Body of pancreas (tissue), 4 donors: ENCODE data around the gene RGS13. TPM values are rescaled to one million over a fixed set of nuclear protein-coding genes. Genes with fewer than 3 reads are reported as not detected.
A peak's percentile ranks its signal among the peaks of the same experiment; 100 is the strongest.

ENCODE experiments used
- ATAC-seq: fragments of 150-250 bp; one replicate; pipeline ENCODE4 v1.9.1; 2016
- DNase-seq, 4 donors: peaks; one replicate each; pipeline ENCODE4 v3.0.0-alpha.2; 2019
- H3K27ac ChIP-seq, 4 donors: fragments of 200-600 bp; sonication (generic); 1 replicate in 3 of 4; 2 replicates in 1 of 4; pipeline versions ENCODE4 v1.5.1 to v1.6.1; 2016 to 2019; ENCODE audit warnings: mild to moderate bottlenecking in 1 of 4, mixed read lengths in 1 of 4, moderate library complexity in 1 of 4
- H3K27me3 ChIP-seq, 2 donors: fragments of 200-600 bp; sonication (generic); one replicate each; pipeline ENCODE4 v1.6.0; 2016; ENCODE audit warnings: mild to moderate bottlenecking in 1 of 2
- H3K36me3 ChIP-seq, 2 donors: fragments of 200-600 bp; sonication (generic); replicated peaks in 1 of 2; 2 replicates each; pipeline ENCODE4 v1.5.1; 2016; ENCODE audit warnings: low read depth in 2 of 2; ENCODE audit not compliant: insufficient read depth in 1 of 2
- H3K4me1 ChIP-seq: fragments of 200-600 bp; sonication (generic); one replicate; pipeline ENCODE4 v1.6.0; 2016
- H3K4me3 ChIP-seq, 2 donors: fragments of 200-600 bp; sonication (generic); 1 replicate in 1 of 2; 2 replicates in 1 of 2; pipeline ENCODE4 v1.5.1; 2016 to 2019
- H3K9me3 ChIP-seq, 3 donors: fragments of 200-600 bp; sonication (generic); 1 replicate in 2 of 3; 2 replicates in 1 of 3; pipeline ENCODE4 v1.5.1; 2016
- POLR2A ChIP-seq, 3 donors: fragments of 450-650 bp; IDR thresholded peaks; one replicate each; pipeline ENCODE4 v1.6.1; 2016; ENCODE audit warnings: antibody characterized with exemption in 3 of 3, mild to moderate bottlenecking in 2 of 3
- WGBS, 2 donors: methylation state at CpG; one replicate each; pipeline ENCODE4 v1.1.5; 2017; 5-methylcytosine and 5-hydroxymethylcytosine counted together
- intact Hi-C: fragments of 100-400 bp; cut with DNase I; formaldehyde crosslinking; loops from one replicate; pipeline ENCODE4 v1.15.1; 2023
- total RNA-seq, 2 donors: library from RNA; depleted of rRNA; stranded (reverse); fragments of >200 nt; gene quantifications; one replicate each; pipeline ENCODE4 v1.1.0, GENCODE V29; 2016
- TF ChIP-seq, protein P1 (sequence below), 7 experiments: fragments of 450-650 bp in 4 of 7; fragments of 200-600 bp in 3 of 7; sonication (generic) in 3 of 7; IDR thresholded peaks; one replicate each; pipeline ENCODE4 v1.5.1; 2016 to 2019; ENCODE audit warnings: antibody characterized with exemption in 7 of 7

Gene RGS13
- total RNA-seq, 2 donors from 2014 or later, result 4.9 TPM; not detected in 1

DNA sequence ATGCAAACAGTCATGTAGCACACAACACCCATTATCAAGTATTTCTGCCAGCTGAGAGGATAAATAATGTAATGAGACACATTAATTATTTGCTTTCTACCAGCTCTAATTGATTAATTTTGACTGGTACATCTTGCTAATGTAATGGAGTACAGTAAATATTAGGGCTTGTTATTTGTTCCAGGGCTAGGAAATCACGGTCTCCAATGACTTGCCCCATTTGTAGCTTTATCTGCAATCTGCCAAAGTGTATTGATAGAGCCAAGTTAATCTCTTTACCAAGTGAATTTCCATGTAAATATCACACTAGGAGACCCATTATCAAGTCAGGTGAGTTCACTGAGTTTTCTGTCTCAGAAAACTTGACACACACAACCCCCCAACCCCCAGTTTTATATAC is 55.1 kb downstream of the RGS13 start:
- no peak for TF ChIP-seq POLR2A (IDR thresholded peaks at IDR 0.05)
- TF ChIP-seq, protein P1, sequence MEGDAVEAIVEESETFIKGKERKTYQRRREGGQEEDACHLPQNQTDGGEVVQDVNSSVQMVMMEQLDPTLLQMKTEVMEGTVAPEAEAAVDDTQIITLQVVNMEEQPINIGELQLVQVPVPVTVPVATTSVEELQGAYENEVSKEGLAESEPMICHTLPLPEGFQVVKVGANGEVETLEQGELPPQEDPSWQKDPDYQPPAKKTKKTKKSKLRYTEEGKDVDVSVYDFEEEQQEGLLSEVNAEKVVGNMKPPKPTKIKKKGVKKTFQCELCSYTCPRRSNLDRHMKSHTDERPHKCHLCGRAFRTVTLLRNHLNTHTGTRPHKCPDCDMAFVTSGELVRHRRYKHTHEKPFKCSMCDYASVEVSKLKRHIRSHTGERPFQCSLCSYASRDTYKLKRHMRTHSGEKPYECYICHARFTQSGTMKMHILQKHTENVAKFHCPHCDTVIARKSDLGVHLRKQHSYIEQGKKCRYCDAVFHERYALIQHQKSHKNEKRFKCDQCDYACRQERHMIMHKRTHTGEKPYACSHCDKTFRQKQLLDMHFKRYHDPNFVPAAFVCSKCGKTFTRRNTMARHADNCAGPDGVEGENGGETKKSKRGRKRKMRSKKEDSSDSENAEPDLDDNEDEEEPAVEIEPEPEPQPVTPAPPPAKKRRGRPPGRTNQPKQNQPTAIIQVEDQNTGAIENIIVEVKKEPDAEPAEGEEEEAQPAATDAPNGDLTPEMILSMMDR (IDR thresholded peaks at IDR 0.05), result no peak
- Histone ChIP-seq H3K36me3 (no peaks in the 10 kb centered on the region), H3K27me3 (no peaks in the 10 kb centered on the region), H3K4me3 (no peak overlapping the region), H3K4me1 (no peaks in the 10 kb centered on the region), H3K9me3 (no peaks in the 10 kb centered on the region), H3K27ac (no peak overlapping the region)
- WGBS, 2 donors, result 18 to 21% methylated on average over 1 of the region's 1 CpG
- DNase-seq (no peak), ATAC-seq (no peak)
- intact Hi-C loops, result no loop called here

DNA sequence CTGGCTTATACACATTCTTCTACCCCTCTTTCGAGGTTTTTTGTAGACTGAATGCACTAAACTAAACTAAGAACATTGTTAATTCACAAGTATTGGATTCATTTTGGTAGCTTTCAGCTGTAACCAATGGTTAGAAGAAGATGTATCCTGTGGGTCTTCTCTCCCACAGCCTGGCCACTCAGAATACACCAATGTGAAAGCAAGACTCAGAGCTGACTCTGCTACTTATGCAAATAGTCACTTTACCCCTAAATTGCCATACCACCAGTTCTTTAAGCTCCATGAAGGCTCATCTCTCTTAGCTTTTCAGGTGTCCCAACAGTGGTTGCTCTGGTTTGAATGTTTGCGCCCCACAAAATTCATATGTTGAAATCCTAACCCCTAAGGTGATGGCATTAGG is 60.1 kb downstream of the RGS13 start:
- TF ChIP-seq, protein P1 (IDR thresholded peaks at IDR 0.05), result no peak
- TF ChIP-seq POLR2A (IDR thresholded peaks at IDR 0.05), result no peak
- Histone ChIP-seq H3K4me3 (no peak overlapping the region), H3K27ac (no peak overlapping the region), H3K9me3 (no peaks in the 10 kb centered on the region), H3K4me1 (peaks cover 8% of the 10 kb centered on the region), H3K36me3 (no peaks in the 10 kb centered on the region), H3K27me3 (no peaks in the 10 kb centered on the region)
- intact Hi-C loops, result no loop called here
- DNase-seq (no peak), ATAC-seq (no peak)
- WGBS, 2 donors, result 82 to 85% methylated on average over 2 of the region's 2 CpGs

DNA sequence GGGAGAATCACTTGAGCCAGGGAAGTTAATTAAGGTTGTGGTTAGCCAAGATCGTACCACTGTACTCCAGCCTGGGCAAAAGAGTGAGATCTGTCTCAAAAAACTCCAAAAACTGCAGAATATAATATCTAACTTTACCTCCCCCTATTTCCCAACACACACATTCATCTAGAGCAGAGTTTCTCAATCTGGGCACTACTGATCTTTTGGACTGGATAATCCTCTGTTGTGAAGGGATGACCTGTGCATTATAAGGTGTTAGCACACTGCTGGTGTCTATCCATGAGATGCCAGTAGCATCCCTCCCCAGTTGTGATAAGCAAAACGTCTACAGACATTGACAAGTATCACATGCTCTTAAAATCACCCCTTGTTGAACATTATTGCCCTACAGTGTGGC is 61.8 kb downstream of the RGS13 start:
- Histone ChIP-seq H3K9me3 (no peaks in the 10 kb centered on the region), H3K36me3 (no peaks in the 10 kb centered on the region), H3K27me3 (no peaks in the 10 kb centered on the region), H3K27ac (no peak overlapping the region), H3K4me1 (peaks cover 16% of the 10 kb centered on the region), H3K4me3 (no peak overlapping the region)
- intact Hi-C loops, result no loop called here
- ATAC-seq (no peak), DNase-seq (no peak)
- TF ChIP-seq, protein P1 (IDR thresholded peaks at IDR 0.05), result no peak
- no peak for TF ChIP-seq POLR2A (IDR thresholded peaks at IDR 0.05)
- WGBS, 2 donors, result 56 to 62% methylated on average over 2 of the region's 2 CpGs

DNA sequence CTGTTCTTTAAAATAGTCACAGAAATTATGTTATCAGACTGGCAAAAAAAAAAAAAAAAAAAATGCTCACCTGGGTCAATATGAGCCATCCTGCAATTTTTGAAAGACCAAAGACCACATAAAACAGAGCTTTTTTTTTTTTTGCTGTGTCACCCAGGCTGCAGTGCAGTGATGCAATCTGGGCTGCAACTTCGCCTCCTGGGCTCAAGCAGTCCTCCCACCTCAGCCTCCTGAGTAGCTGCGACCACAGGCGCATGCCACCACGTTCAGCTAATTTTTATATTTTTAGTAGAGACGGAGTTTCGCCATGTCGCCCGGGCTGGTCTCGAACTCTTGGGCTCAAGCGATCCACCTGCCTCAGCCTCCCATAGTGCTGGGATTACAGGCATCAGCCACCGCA is 62.8 kb downstream of the RGS13 start:
- Histone ChIP-seq H3K27ac (no peak overlapping the region), H3K4me1 (peaks cover 16% of the 10 kb centered on the region), H3K9me3 (no peaks in the 10 kb centered on the region), H3K4me3 (no peak overlapping the region), H3K27me3 (no peaks in the 10 kb centered on the region), H3K36me3 (no peaks in the 10 kb centered on the region)
- ATAC-seq, result no peak
- TF ChIP-seq POLR2A (IDR thresholded peaks at IDR 0.05), result no peak
- TF ChIP-seq, protein P1 (IDR thresholded peaks at IDR 0.05), result no peak
- intact Hi-C loops, result no loop called here
- DNase-seq, result no peak
- 88 to 98% methylated on average over 11 of the region's 11 CpGs for WGBS, 2 donors

DNA sequence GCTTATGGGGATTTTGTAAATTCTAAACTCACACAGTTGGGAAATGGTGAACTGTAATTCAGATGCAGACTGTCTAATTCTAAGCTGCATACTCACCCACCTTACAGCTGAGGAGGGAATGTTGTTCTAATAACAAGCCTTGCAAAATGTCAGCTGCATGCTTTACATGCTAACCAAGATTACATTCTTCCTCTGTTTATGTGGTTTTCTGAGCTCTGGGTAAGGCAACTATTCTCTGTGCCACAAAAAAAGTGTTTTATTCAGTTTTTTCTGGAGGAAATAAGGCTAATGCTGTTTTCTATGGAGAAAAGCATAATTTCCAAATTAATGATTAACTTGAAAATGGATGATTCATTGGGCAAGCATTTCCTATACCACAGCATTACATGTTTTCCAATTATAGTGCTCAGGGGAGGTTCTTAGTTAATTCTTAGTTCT is 64.9 kb downstream of the RGS13 start:
- H3K27ac ChIP-seq, result peak overlapping the region in 1 of 4 donors; percentile 34
- no peak overlapping the region for H3K4me3 ChIP-seq
- intact Hi-C loops, result no loop called here

More for the DNA sequence above, 64.9 kb downstream of the RGS13 start:
- Histone ChIP-seq H3K36me3 (no peaks in the 10 kb centered on the region), H3K9me3 (no peaks in the 10 kb centered on the region), H3K27me3 (no peaks in the 10 kb centered on the region), H3K4me1 (peaks cover 16% of the 10 kb centered on the region)
- TF ChIP-seq, protein P1 (IDR thresholded peaks at IDR 0.05), result no peak
- TF ChIP-seq POLR2A (IDR thresholded peaks at IDR 0.05), result no peak
- ATAC-seq (peak; percentile 45), DNase-seq (no peak)
